ENCODE measurements around the gene SORCS3.

GRCh38 chr10:104773105-104773504 lies 132.0 kb downstream of the SORCS3 start:
- TF ChIP-seq CTCF (IDR thresholded peaks at IDR 0.05; ENCODE audit: low read depth, low read length, missing input control) (no peak), TAF1 (conservative IDR thresholded peaks at IDR 0.05) (no peak), REST (IDR thresholded peaks at IDR 0.05) (no peak), HNF4G (IDR thresholded peaks at IDR 0.05) (no peak), RAD21 (IDR thresholded peaks at IDR 0.05) (no peak), RXRA (IDR thresholded peaks at IDR 0.05) (no peak), MAX (IDR thresholded peaks at IDR 0.05) (no peak), HNF4A (conservative IDR thresholded peaks at IDR 0.05) (no peak), ATF3 (IDR thresholded peaks at IDR 0.05) (no peak), GABPA (IDR thresholded peaks at IDR 0.05 in 1 of 2, conservative IDR thresholded peaks at IDR 0.05 in 1 of 2) (no peak), JUND (IDR thresholded peaks at IDR 0.05) (no peak)
